GM11168 (cell line): ENCODE measurements around the gene ARMC3.

Experiments used
- in situ Hi-C: fragments of 300-500 bp; cut with MboI; formaldehyde crosslinking; loops from one replicate; pipeline ENCODE4 v1.12.0; 2022; ENCODE audit warnings: low sequenced_read_pairs; ENCODE audit not compliant: unreplicated experiment

Gene ARMC3

DNA sequence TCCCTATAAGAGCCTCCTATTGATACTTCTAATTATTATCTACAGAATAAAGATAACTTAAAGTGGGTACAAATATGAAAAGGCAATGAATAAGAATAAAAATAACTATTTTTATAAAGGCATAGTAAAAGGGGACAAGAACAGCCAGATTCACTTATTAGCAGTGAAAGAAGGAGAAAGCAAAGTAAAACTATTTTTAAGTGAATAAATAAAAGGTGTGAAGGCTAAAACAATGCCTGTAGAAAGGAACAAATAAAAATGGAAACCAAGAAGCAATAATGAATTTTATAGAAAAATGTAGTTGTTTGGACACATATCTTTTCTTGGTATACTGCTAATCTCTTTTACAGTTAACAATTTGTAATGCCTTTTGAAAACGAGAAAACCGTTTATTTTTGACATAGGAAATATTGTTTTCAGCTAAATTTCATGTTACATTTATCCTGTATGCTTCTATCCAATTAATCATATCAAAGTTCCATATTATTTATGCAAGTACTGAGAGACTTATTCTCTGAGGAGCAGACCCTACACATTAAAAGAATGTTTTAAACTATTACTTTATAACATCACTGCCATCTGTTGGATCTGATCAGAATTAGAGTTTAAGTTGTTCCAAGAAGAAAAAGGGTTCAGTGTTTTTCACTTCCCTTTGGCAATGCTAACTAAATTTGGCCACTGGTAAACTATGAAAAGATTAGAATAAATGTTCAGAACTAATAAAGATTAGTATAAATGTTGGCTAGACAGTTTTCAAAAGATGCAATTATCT lies 59.1 kb downstream of the ARMC3 start:
- in situ Hi-C loops: loop anchor here (10.0 kb wide), 1 partner anchor 982 kb away; the partner anchor contains the start of gene DNAJC1

DNA sequence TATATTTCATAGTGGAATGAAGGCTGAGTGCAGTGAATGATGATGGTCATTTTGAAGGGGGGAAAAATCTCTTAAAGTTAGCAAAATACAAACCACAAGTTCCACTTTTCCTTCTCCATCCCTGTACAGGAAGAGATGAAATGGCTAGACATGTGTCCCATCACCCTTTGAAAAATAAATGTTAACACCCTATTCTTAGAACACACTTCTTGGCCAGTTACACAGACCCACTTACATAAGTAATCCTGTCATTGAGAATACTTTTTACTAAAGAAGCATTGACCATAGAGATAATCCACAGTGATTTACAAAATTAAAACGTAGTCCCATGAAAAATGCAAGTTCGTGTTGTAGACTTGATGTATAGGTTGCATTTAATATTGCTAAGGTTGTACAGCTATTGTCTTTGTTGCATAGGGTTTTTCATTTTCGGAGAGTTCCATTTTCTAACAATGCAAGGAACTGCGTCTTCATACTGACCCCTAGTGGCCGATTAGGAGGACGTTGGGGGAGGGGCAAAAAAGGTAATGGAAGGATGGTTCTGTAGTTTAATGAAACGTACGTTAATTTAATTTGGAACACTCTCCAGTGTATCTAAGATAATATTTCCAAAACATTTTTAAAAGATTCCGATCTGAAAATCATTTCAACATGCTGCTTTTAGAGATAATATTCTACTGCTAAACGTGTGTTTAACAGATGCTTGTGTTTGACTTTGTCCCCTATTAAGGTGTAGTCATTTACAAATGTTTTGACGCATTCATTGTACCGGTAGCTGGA lies 60.9 kb downstream of the ARMC3 start:
- in situ Hi-C loops: loop anchor here (10.0 kb wide), 1 partner anchor 984 kb away; the partner anchor contains the start of gene DNAJC1

DNA sequence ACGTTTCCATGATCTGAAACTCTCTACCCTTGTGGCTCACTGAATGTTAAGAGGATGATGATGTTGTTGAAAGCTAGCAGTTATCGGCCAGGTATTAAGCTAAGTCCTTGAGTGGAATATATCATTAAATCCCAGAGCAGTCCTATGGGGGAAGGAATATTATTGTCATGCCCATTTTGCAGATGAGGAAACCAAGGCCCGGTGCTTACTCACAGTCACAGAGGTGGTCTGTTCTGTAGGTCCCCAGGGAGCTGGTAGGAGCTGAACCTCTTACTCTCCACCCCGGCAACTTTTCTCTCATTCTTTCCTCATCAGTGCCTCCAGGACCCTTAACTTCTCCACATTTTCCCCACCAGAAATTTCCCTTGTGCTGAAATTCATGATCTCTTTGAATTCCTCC lies 62.6 kb downstream of the ARMC3 start:
- in situ Hi-C loops: loop anchor here (10.0 kb wide), 1 partner anchor 286 kb away; no protein-coding TSS in a partner anchor

DNA sequence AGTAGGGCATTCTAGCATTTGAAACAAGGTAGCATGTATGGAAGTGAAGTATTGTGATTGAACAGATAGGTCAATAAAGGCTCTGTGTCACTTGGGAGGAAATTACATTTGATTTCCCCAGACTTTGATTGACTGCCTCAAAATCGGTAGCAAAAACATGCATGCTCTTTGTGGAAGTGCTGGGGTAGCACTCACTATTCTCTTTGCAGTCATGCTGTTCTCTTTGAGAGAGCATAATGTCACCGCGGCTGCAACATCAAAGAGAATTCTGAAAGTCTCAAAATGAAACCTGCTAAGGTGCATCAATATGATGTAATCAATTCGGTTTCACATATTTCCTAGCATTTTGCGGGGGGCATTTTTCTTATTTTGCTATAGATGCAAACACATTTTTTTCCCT lies 64.2 kb downstream of the ARMC3 start:
- in situ Hi-C loops: loop anchor here (10.0 kb wide), 1 partner anchor 287 kb away; no protein-coding TSS in a partner anchor

DNA sequence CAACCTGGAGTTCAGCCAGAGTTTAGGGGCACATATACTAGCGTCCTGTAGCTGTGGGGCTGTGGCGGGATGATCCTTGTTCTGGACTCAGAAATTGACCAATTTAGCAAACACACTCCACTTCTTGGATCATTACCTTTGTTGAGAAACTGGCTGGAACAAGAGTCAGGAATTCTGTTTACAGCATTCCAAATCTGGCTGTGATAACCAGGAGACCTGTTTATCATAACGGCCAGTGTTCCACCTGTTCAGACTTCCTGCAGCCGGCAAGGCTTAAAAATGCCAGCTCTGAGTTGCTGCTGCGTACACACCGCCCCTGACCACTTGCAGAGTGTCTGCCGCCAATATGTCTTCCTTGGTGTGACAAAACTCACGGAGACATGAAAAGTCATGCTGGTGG lies 64.8 kb downstream of the ARMC3 start:
- in situ Hi-C loops: loop anchor here (10.0 kb wide), 1 partner anchor 288 kb away; no protein-coding TSS in a partner anchor

DNA sequence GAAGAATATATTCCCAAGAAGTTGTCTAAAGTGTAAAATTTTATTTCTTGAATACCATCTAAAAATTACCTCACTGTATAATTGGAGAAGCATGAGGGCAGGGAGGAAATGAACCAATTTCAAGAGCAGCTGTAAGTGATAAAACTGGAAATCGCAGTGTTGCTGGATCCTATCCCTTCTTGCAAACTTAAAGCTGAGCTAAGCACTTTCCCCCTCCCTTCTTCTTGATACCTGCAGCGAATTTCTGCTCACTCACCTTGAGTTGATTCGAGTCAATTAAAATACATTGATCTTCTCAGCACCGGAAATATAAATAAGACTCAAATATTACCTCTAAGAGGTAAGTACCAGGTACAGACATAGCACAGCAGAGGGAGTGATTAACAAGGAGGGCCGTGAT lies 65.5 kb downstream of the ARMC3 start:
- in situ Hi-C loops: loop anchor here (10.0 kb wide), 1 partner anchor 289 kb away; no protein-coding TSS in a partner anchor

DNA sequence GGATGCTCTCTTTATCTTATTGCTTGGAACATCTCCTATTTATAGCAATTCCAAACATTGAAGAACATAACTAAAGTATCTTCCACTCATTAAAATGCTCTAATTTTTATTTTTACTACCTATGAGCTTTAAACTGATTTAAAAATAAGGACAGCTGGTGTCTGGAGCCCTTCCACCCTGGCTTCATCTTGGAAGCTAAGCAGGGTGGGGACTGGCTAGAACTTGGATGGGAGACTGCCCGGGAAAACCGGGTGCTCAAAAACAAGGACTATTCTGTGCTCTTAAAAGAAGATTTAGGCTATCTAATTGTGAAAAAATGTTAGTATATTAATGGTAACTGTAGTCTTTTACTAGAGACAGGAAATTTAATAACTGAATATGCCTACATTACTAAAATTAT lies 69.2 kb downstream of the ARMC3 start:
- in situ Hi-C loops: loop anchor here (10.0 kb wide), 1 partner anchor 292 kb away; no protein-coding TSS in a partner anchor

DNA sequence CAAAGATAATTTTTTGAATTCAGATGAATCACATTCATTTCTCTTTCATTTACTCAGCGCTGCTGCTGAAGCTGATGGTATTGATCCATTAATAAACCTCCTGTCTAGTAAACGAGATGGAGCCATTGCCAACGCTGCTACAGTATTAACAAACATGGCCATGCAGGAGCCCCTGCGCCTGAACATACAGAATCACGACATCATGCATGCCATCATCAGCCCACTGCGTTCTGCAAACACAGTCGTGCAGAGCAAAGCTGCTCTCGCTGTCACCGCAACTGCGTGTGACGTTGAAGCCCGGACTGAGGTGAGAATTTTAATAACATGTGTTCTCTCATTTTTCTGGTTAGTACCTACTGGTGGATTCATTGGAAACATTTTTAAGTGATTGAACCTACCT lies 70.2 kb downstream of the ARMC3 start:
- in situ Hi-C loops: loop anchor here (10.0 kb wide), 1 partner anchor 293 kb away; no protein-coding TSS in a partner anchor

DNA sequence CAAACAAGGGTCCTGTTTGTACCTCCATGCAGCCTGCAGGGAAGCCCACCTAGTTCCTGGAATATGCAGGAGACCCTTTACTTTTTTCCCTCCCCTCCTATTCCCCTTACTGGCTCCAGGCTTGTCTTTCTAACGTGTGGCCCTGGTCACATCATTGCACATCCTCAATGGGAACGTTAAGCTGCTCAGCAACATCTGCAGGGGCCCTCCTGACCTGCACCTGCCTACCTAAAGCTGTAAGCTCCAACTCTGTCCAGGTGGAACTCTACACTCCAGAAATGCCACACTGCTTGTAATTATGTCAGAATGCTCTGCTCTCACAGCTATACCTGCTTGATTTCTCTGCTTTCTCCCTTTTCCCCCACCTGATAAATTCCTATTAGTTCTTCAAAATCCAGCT lies 72.1 kb downstream of the ARMC3 start:
- in situ Hi-C loops: loop anchor here (10.0 kb wide), 1 partner anchor 295 kb away; no protein-coding TSS in a partner anchor

DNA sequence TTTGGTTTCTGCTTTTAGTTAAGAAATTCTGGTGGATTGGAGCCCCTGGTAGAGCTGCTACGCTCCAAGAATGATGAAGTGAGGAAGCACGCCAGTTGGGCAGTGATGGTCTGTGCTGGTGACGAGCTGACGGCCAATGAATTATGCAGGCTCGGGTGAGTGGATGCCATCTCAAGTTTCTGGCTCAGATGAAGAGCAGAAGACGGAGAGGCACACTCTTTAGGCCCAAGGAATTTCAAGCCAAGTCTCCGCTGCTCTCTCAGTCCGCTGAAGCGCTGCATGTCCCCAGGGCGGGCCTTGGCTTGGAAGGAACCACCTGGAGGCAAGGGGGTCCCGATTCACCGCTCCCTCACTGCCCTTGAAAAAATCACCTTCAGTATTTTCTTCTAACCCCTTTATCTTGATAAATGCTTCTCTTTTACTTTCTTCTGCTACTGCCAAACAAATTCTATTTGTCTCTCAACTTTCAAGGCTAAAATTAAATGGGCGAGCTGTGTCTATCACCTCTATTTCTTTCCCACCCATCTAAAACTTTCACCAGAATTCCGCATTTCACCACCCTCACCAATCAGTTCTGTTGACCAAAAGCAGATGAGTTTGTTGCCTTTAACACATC lies 74.2 kb downstream of the ARMC3 start:
- in situ Hi-C loops: no loop called here

DNA sequence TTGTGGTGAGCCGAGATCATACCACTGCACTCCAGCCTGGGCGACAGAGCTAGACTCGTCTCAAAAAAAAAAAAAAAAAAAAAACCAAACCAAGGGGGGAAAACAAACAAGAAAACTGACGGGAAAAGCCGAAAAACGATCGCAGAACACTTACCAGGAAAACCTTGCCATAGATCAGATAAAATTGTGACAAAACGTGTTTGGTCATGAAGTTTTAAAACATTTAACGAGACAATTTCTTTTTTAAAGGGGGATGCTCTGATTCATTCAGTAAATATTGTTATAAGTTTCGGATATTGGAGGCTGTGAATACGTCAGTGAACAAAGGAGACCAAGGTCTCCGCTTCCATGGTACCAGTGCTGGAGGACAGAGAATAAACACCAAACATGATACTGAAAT lies 77.3 kb downstream of the ARMC3 start:
- in situ Hi-C loops: no loop called here

DNA sequence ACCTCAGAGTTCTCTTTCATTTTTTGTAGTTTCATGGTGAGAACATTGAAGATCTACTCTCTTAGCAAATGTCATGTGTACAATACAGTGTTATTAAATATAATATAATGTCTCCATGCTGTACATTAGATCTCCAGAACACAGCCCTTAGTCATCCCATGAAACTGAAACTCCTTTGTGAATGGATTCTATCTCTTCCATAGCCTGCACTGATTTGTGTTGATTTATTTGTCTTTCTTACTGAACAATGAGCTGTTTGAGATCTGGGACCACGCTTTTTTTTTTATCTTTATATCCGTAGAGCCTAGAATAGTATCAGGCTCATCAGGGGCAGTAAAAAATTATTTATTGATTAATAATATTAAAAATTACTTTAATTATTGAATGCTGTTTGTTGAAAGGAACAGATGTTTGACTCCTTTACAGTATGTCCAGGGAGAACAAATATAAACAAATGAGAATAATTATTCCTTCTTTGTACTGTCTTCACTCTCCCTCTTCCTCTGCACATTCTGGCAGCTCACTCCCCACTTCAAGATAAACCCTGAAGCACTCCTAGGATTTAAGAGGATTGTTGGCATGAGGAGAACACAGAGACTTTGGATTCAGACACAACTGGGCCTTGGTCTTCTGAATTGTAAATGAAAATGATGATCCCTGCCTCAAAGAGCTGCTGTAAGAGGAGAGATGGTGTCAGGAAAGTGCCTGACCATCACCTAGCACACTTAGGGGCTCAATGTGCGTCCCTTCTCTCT lies 85.9 kb downstream of the ARMC3 start:
- in situ Hi-C loops: no loop called here

DNA sequence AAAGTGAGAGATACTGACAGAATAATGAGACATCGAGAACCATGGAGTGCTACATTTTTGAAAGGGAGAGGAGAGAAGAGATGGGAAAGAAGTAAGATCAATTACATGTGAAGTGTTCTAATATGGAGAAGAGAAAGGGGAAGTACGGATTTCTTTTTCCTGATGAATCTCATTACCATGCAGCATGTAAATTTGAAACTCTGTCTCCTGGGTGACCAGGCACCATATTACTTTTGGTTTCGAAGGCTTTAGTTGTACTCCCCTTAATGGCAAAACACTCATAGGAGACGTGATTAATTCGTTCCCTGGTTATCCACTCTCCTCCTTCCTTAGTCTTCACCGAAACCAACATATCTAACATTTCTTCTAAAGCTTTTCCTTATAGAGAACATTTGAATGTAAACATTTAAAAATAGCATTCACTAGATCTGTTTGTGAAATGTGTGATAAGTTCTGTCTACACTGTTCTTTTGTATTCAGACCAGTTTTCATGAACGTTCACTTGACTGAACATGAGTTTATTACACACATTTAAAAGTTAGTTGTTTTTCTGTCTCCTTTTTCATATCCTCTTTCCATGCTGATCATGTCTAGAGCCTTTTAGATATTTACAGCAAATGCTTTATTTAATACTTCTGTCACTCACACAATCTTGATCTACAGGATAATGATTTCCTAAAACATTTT lies 87.3 kb downstream of the ARMC3 start:
- in situ Hi-C loops: no loop called here

DNA sequence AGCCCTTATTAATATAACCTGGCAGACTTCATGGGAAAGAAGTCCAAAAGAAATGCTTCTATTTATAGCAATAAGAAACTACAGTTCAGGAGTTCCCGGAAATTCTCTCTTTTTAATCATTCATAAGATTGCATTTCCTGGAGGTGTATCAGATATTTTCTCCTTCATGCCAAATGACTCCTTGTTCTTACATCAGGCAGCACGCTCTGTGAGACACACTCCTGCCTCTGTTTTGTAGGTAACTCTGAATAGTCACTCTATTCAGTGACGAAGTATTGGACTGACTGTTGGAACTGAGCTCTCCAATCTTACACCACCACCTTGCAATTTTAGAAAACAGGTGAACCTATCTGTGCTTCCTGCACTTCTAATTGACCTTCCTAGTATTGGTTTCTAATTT lies 88.8 kb downstream of the ARMC3 start:
- in situ Hi-C loops: no loop called here

DNA sequence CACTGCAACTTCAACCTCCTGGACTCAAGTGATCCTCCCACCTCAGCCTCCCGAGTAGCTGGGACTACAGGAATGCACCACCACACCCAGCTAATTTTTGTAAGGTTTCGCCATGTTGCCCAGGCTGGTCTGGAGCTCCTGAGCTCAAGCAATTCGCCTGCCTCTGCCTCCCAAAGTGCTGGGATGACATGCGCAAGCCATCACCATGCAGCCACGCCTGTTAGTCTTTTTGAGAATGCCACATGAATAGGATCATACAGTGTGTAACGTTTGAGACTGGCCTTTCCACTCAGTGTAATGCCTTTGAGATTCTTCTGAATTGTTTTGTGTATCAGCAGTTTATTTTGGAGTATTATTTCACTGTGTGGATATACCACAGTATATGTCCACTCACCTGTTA lies 91.8 kb downstream of the ARMC3 start:
- in situ Hi-C loops: no loop called here

DNA sequence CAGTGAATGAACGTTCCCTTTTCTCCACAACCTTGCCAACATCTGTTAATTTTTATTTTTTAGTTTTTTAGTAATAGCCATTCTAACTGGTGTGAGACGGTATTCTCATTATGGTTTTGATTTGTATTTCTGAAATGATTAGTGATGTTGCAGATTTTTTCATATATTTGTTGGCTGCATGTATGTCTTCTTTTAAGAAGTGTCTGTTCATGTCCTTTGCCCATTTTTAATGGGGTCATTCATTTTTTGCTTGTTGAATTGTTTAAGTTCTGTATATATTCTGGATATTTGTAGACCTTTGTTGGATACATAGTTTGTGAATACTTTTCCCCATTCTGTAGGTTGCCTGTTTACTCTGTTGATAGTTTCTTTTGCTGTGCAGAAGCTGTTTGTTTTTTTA lies 93.6 kb downstream of the ARMC3 start:
- in situ Hi-C loops: no loop called here

DNA sequence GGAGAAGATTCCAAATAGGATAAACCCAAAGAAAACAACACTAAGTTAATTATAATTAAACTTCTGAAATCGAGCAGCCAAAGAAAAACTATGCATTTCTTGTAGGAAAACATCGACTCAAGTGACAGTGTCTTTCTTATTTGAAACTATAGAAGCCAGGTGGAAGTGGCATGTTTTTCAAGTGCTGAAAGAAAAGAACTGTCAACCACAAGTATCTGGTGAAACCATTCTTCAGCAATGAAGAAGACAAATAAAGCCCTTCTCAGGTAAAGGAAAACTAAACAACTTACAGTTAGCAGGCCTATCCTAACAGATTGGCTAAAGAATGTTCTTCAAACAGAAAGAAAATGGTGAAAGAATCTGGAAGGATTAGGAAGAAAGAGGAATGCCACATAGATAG lies 96.1 kb downstream of the ARMC3 start:
- in situ Hi-C loops: no loop called here

DNA sequence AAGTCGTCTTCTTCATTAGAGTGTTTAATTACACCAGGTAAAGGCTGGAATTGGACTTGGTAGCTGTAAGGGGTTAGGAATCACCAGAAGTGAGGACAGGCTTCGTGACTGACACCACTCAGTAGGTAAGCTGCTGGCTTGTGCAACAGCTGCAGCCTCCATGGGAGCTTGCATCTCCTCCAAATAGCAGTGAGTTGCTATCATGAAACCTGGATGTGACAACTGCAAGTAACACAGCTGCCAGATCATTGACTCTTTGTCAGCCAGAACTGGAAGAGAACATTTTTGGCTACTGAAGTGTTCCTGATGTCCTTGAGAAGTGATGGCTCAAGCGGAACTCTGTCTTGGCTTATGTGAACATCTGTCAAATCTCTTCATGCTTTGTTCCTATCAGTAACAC lies 103.5 kb downstream of the ARMC3 start:
- in situ Hi-C loops: no loop called here

DNA sequence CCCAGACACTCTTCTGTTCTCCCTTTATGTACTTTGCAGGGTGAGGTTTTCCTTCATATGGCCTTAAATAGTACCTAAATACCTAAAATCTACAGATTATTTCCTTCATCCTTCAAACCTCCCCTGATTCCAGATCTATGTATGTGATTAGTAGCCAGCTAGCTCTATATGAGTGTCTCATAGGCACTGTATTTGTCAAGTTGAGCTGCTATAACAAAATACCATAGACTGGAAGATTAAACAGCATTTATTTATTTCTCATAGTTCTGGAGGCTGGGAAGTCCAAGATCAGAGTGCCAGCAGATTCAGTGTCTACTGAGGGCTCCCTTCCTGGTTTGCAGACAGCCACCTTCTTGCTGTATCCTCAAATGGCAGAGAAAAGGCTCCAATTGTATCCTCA lies 106.9 kb downstream of the ARMC3 start:
- in situ Hi-C loops: no loop called here
